ENCODE results near the gene NUP42.

DNA sequence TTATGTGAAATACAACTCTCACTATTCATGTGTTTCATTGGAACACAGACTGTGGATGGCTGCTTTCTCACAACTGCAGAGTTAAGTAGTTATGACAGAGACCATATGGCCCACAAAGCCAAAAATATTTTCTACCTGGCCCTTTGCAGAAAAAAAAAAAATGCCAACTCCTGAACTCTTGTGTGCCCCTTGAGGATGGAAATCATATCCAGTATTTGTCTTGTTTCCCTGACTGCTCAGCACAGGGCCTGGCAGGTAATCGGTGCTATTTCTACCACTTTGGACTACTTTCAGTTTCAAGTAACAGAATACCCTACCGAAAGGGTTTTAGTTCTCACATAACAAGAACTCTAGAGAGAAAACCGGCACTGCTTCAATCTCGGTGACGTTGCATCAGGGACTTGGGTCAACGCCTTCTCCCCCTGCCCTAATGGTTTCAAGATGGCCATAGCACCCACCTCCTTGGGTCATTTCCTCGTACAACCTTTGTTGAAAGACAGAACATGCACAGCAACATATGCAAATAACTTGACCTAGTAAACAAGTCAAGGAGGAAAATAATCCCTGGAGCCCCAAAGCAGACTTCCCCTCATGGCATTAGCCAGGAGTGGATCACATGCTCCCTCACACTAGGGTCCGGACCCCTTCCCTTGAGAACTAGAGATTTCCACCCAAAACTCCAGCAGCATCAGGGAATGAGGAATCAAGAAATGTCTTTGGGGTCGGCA, 52.9 kb downstream of the NUP42 start:
- no peak for TF ChIP-seq EZH2 (IDR thresholded peaks at IDR 0.05)
- TF ChIP-seq POLR2AphosphoS5 (IDR thresholded peaks at IDR 0.05; ENCODE audit: borderline replicate concordance, low read depth, low read length): no peak
- no peak for TF ChIP-seq FOXP2 (optimal IDR thresholded peaks at IDR 0.05; ENCODE audit: control extremely low read depth, extremely low read length, insufficient read depth)
